Measurements from ENCODE around the gene RNF151. TPM values are rescaled to one million over a fixed set of nuclear protein-coding genes. Genes with fewer than 3 reads are reported as not detected.

RNF151 gene
- total RNA-seq, 1 experiment from 2014 or later, result not detected

- DNase-seq (ENCODE audit: low read depth), result no peak
These were observed 10.6 kb downstream of the RNF151 start for GRCh38 chr16:1976951-1977874.

GRCh38 chr16:1977875-1978268 lies 11.2 kb downstream of the RNF151 start:
- no peak for DNase-seq (ENCODE audit: low read depth)

- no peak for DNase-seq (ENCODE audit: low read depth)
These were observed 11.9 kb downstream of the RNF151 start for GRCh38 chr16:1978476-1979120.

- no peak for DNase-seq (ENCODE audit: low read depth)
These were observed 12.8 kb downstream of the RNF151 start for GRCh38 chr16:1979271-1980029.

- DNase-seq (ENCODE audit: low read depth), result no peak
These were observed 13.5 kb downstream of the RNF151 start for GRCh38 chr16:1980030-1980769.

GRCh38 chr16:1980770-1981087 lies 14.1 kb downstream of the RNF151 start:
- no peak for DNase-seq (ENCODE audit: low read depth)

GRCh38 chr16:1981398-1981836 lies 14.8 kb downstream of the RNF151 start, which contains the start of gene NOXO1:
Gene NOXO1, minus strand, starts transcription at chr16:1981469. Its CDS starts 290 bp downstream, at chr16:1981179.
- no peak for DNase-seq (ENCODE audit: low read depth)

- DNase-seq (ENCODE audit: low read depth), result peak; percentile 35
These were observed 15.4 kb downstream of the RNF151 start for GRCh38 chr16:1982013-1982433.

GRCh38 chr16:1982991-1983543 lies 16.4 kb downstream of the RNF151 start:
- DNase-seq (ENCODE audit: low read depth), result no peak

- DNase-seq (ENCODE audit: low read depth), result peak; percentile 86
These were observed 17.1 kb downstream of the RNF151 start, which contains the start of gene GFER for GRCh38 chr16:1983544-1984346. Gene GFER, plus strand, starts transcription at chr16:1984193. Its CDS starts 26 bp downstream, at chr16:1984219.

- peak; percentile 35 for DNase-seq (ENCODE audit: low read depth)
These were observed 17.9 kb downstream of the RNF151 start for GRCh38 chr16:1984347-1985225.

- DNase-seq (ENCODE audit: low read depth), result no peak
These were observed 19.0 kb downstream of the RNF151 start for GRCh38 chr16:1985466-1986150.

- no peak for DNase-seq (ENCODE audit: low read depth)
These were observed 20.5 kb downstream of the RNF151 start for GRCh38 chr16:1987198-1987597.

GRCh38 chr16:1989209-1990100 lies 22.8 kb downstream of the RNF151 start, which contains the start of gene SYNGR3:
Gene SYNGR3, plus strand, starts transcription at chr16:1989970. Its CDS starts 133 bp downstream, at chr16:1990103.
- no peak for DNase-seq (ENCODE audit: low read depth)

- no peak for DNase-seq (ENCODE audit: low read depth)
These were observed 23.4 kb downstream of the RNF151 start for GRCh38 chr16:1990101-1990350.

GRCh38 chr16:1990351-1991134 lies 23.9 kb downstream of the RNF151 start:
- no peak for DNase-seq (ENCODE audit: low read depth)

GRCh38 chr16:1991135-1991551 lies 24.5 kb downstream of the RNF151 start:
- no peak for DNase-seq (ENCODE audit: low read depth)
